GM15510 (cell line): ENCODE results near the gene GPSM3.

ENCODE experiments used
- POLR2A ChIP-seq: IDR thresholded peaks from 3 replicates; pipeline ENCODE4 v1.6.1; 2011; ENCODE audit warnings: borderline replicate concordance; ENCODE audit not compliant: insufficient read length; ENCODE audit errors: extremely low read depth

GPSM3 gene

GRCh38 chr6:32181915-32182529 is 10.4 kb downstream of the GPSM3 start:
- no peak for TF ChIP-seq POLR2A

GRCh38 chr6:32181148-32181702 is 11.2 kb downstream of the GPSM3 start:
- TF ChIP-seq POLR2A: no peak

- no peak for TF ChIP-seq POLR2A
These were observed 12.6 kb downstream of the GPSM3 start for GRCh38 chr6:32179766-32180405.

- peak; percentile 2 for TF ChIP-seq POLR2A
These were observed 13.6 kb downstream of the GPSM3 start for GRCh38 chr6:32178547-32179440.

GRCh38 chr6:32177788-32178546 is 14.5 kb downstream of the GPSM3 start, which contains the start of gene RNF5:
Gene RNF5, plus strand, starts transcription at chr6:32178405. Its CDS starts 107 bp downstream, at chr6:32178512.
- peak; percentile 49 for TF ChIP-seq POLR2A

- no peak for TF ChIP-seq POLR2A
These were observed 15.2 kb downstream of the GPSM3 start for GRCh38 chr6:32177183-32177787.

GRCh38 chr6:32176476-32177182 is 15.8 kb downstream of the GPSM3 start:
- no peak for TF ChIP-seq POLR2A

- peak; percentile 72 for TF ChIP-seq POLR2A
These were observed 16.6 kb downstream of the GPSM3 start, which contains the start of gene AGPAT1 for GRCh38 chr6:32175711-32176475. Gene AGPAT1, minus strand, starts transcription at chr6:32176084. Its CDS starts 4,588 bp downstream, at chr6:32171496.

GRCh38 chr6:32175322-32175710 is 17.1 kb downstream of the GPSM3 start:
- TF ChIP-seq POLR2A: no peak

GRCh38 chr6:32174416-32174815 is 18.0 kb downstream of the GPSM3 start:
- TF ChIP-seq POLR2A: no peak

GRCh38 chr6:32173051-32173727 is 19.3 kb downstream of the GPSM3 start:
- no peak for TF ChIP-seq POLR2A

GRCh38 chr6:32171234-32171633 is 21.2 kb downstream of the GPSM3 start:
- no peak for TF ChIP-seq POLR2A

GRCh38 chr6:32170294-32170693 is 22.1 kb downstream of the GPSM3 start:
- TF ChIP-seq POLR2A: no peak
